ENCODE measurements around the gene TTLL6.
A peak's percentile ranks its signal among the peaks of the same experiment; 100 is the strongest.

The TTLL6 gene

GRCh38 chr17:48816774-48817590 lies at the start of gene TTLL6:
TSS of gene TTLL6 (minus strand) at chr17:48817229. CDS start at chr17:48817072, 157 bp downstream.
- H3K4me3 ChIP-seq (ENCODE audit: control insufficient read depth, low read depth, low read length): peak within 1 kb of the TSS; percentile 30
- TF ChIP-seq CTCF (IDR thresholded peaks at IDR 0.05; ENCODE audit: control insufficient read depth, insufficient read depth, low read depth, low read length, missing control alignments): no peak
- DNase-seq (ENCODE audit: low read depth): no peak

GRCh38 chr17:48860456-48860855 lies 43.4 kb upstream of the TTLL6 start:
- no peak overlapping the region for H3K4me3 ChIP-seq (ENCODE audit: control insufficient read depth, low read depth, low read length)
- no peak for DNase-seq (ENCODE audit: low read depth)
- no peak for TF ChIP-seq CTCF (IDR thresholded peaks at IDR 0.05; ENCODE audit: control insufficient read depth, insufficient read depth, low read depth, low read length, missing control alignments)

GRCh38 chr17:48860034-48860433 lies 43.0 kb upstream of the TTLL6 start:
- DNase-seq (ENCODE audit: low read depth): no peak
- TF ChIP-seq CTCF (IDR thresholded peaks at IDR 0.05; ENCODE audit: control insufficient read depth, insufficient read depth, low read depth, low read length, missing control alignments): no peak
- no peak overlapping the region for H3K4me3 ChIP-seq (ENCODE audit: control insufficient read depth, low read depth, low read length)

- TF ChIP-seq CTCF (IDR thresholded peaks at IDR 0.05; ENCODE audit: control insufficient read depth, insufficient read depth, low read depth, low read length, missing control alignments): no peak
- no peak for DNase-seq (ENCODE audit: low read depth)
- H3K4me3 ChIP-seq (ENCODE audit: control insufficient read depth, low read depth, low read length): no peak overlapping the region
These were observed 39.2 kb upstream of the TTLL6 start for GRCh38 chr17:48856122-48856821.

- no peak for TF ChIP-seq CTCF (IDR thresholded peaks at IDR 0.05; ENCODE audit: control insufficient read depth, insufficient read depth, low read depth, low read length, missing control alignments)
- H3K4me3 ChIP-seq (ENCODE audit: control insufficient read depth, low read depth, low read length): no peak overlapping the region
- DNase-seq (ENCODE audit: low read depth): no peak
These were observed 37.9 kb upstream of the TTLL6 start for GRCh38 chr17:48854774-48855476.

- no peak for TF ChIP-seq CTCF (IDR thresholded peaks at IDR 0.05; ENCODE audit: control insufficient read depth, insufficient read depth, low read depth, low read length, missing control alignments)
- DNase-seq (ENCODE audit: low read depth): no peak
These were observed 33.8 kb upstream of the TTLL6 start for GRCh38 chr17:48850792-48851323.

More at GRCh38 chr17:48850792-48851323, 33.8 kb upstream of the TTLL6 start:
- no peak overlapping the region for H3K4me3 ChIP-seq (ENCODE audit: control insufficient read depth, low read depth, low read length)
